Breast epithelium (tissue), 4 donors: Measurements from ENCODE around the gene CLIP2. TPM values are rescaled to one million over a fixed set of nuclear protein-coding genes. Genes with fewer than 3 reads are reported as not detected.
A peak's percentile ranks its signal among the peaks of the same experiment; 100 is the strongest.

Source experiments
- DNase-seq, 2 donors: peaks; one replicate each; pipeline ENCODE4 v3.0.0-alpha.2; 2019; ENCODE audit warnings: low spot score in 2 of 2
- H3K27ac ChIP-seq, 2 donors: fragments of 200-600 bp; sonication (generic) in 1 of 2; one replicate each; pipeline ENCODE4 v1.5.1; 2016 to 2019; ENCODE audit warnings: mild to moderate bottlenecking in 1 of 2
- H3K27me3 ChIP-seq, 2 donors: fragments of 200-600 bp; sonication (generic) in 1 of 2; one replicate each; pipeline versions ENCODE4 v1.5.1 to v1.6.0; 2017 to 2019; ENCODE audit warnings: control low read depth in 1 of 2, mild to moderate bottlenecking in 1 of 2
- H3K36me3 ChIP-seq: fragments of 200-600 bp; one replicate; pipeline ENCODE4 v1.5.1; 2019
- H3K4me1 ChIP-seq, 2 donors: fragments of 200-600 bp; sonication (generic); one replicate each; pipeline ENCODE4 v1.5.1; 2016 to 2019; ENCODE audit warnings: control low read depth in 1 of 2
- H3K4me3 ChIP-seq, 3 donors: fragments of 200-600 bp; sonication (generic); 1 replicate in 2 of 3; 2 replicates in 1 of 3; pipeline ENCODE4 v1.5.1; 2016 to 2019; ENCODE audit warnings: mild to moderate bottlenecking in 3 of 3, moderate library complexity in 2 of 3
- H3K9me3 ChIP-seq, 2 donors: fragments of 200-600 bp; sonication (generic) in 1 of 2; one replicate each; pipeline ENCODE4 v1.5.1; 2016 to 2019; ENCODE audit warnings: control low read depth in 1 of 2
- POLR2A ChIP-seq: fragments of 450-650 bp; IDR thresholded peaks from one replicate; pipeline ENCODE4 v1.6.1; 2016; ENCODE audit warnings: antibody characterized with exemption, mild to moderate bottlenecking, moderate library complexity
- POLR2AphosphoS5 ChIP-seq, 3 donors: sonication (generic); formaldehyde crosslinking; IDR thresholded peaks; one replicate each; pipeline ENCODE4 v1.6.1; 2017; ENCODE audit warnings: antibody characterized with exemption in 3 of 3
- intact Hi-C: fragments of 100-400 bp; cut with DNase I; formaldehyde crosslinking; loops from one replicate; pipeline ENCODE4 v1.15.1; 2023; ENCODE audit warnings: low total_unique reads
- total RNA-seq, 3 donors: library from RNA; depleted of rRNA; stranded (reverse); fragments of >200 nt; gene quantifications; one replicate each; pipeline ENCODE4 v1.1.0, GENCODE V29; 2016
- TF ChIP-seq, protein P1 (sequence below), 3 donors: fragments of 450-650 bp; IDR thresholded peaks; one replicate each; pipeline ENCODE4 v1.5.1; 2016 to 2017; ENCODE audit warnings: antibody characterized with exemption in 3 of 3, mild to moderate bottlenecking in 3 of 3, moderate library complexity in 3 of 3

Gene CLIP2
- total RNA-seq, 3 donors from 2014 or later = 7.3 to 20.3 (median 13.0) TPM

- Histone ChIP-seq H3K4me3 (no peak overlapping the region), H3K9me3 (no peaks in the 10 kb centered on the region), H3K4me1 (no peaks in the 10 kb centered on the region), H3K27ac (no peak overlapping the region), H3K27me3 (no peaks in the 10 kb centered on the region), H3K36me3 (no peaks in the 10 kb centered on the region)
- DNase-seq = no peak
- intact Hi-C loops = no loop called here
- no peak for TF ChIP-seq POLR2AphosphoS5 (IDR thresholded peaks at IDR 0.05)
- no peak for TF ChIP-seq POLR2A
Observed at GRCh38 chr7:74299401-74299800, 10.2 kb downstream of the CLIP2 start.

GRCh38 chr7:74300926-74301325, 11.7 kb downstream of the CLIP2 start:
- Histone ChIP-seq H3K36me3 (no peaks in the 10 kb centered on the region), H3K4me3 (no peak overlapping the region), H3K4me1 (no peaks in the 10 kb centered on the region), H3K27ac (no peak overlapping the region), H3K27me3 (no peaks in the 10 kb centered on the region), H3K9me3 (no peaks in the 10 kb centered on the region)
- DNase-seq = no peak
- TF ChIP-seq POLR2A (no peak), POLR2AphosphoS5 (IDR thresholded peaks at IDR 0.05) (no peak)
- TF ChIP-seq, protein P1, sequence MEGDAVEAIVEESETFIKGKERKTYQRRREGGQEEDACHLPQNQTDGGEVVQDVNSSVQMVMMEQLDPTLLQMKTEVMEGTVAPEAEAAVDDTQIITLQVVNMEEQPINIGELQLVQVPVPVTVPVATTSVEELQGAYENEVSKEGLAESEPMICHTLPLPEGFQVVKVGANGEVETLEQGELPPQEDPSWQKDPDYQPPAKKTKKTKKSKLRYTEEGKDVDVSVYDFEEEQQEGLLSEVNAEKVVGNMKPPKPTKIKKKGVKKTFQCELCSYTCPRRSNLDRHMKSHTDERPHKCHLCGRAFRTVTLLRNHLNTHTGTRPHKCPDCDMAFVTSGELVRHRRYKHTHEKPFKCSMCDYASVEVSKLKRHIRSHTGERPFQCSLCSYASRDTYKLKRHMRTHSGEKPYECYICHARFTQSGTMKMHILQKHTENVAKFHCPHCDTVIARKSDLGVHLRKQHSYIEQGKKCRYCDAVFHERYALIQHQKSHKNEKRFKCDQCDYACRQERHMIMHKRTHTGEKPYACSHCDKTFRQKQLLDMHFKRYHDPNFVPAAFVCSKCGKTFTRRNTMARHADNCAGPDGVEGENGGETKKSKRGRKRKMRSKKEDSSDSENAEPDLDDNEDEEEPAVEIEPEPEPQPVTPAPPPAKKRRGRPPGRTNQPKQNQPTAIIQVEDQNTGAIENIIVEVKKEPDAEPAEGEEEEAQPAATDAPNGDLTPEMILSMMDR (IDR thresholded peaks at IDR 0.05) = no peak
- intact Hi-C loops = no loop called here

DNA sequence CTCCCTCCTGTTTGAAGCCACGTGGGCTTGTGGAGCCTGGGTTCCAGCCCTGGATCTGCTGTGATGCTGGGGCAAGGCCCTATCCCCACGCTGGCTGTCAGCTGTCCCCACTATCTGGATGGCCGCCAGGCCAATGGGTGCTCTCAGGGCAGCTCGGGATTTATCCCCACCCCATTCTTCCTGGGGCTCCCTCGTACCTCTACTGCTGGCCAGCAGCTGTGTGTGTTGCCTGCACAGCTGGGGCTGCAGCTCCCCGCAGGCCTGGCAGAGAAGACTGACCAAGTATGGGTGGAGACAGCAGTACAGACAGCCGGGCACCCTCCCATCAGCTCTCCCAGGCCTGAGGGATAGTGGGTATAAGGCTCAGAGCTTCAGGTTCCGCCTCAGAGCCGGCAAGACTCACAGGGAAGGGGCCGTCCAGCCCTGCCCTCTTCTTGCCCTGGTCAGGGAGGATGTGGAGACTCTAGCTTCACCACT, 13.6 kb downstream of the CLIP2 start:
- Histone ChIP-seq H3K4me1 (peaks cover 6 to 13% of the 10 kb centered on the region in 2 donors), H3K9me3 (no peaks in the 10 kb centered on the region), H3K4me3 (no peak overlapping the region), H3K27me3 (no peaks in the 10 kb centered on the region), H3K36me3 (no peaks in the 10 kb centered on the region), H3K27ac (no peak overlapping the region)
- TF ChIP-seq POLR2AphosphoS5 (IDR thresholded peaks at IDR 0.05) = no peak
- TF ChIP-seq POLR2A = no peak
- TF ChIP-seq, protein P1 (IDR thresholded peaks at IDR 0.05) = no peak
- no peak for DNase-seq
- intact Hi-C loops = no loop called here

DNA sequence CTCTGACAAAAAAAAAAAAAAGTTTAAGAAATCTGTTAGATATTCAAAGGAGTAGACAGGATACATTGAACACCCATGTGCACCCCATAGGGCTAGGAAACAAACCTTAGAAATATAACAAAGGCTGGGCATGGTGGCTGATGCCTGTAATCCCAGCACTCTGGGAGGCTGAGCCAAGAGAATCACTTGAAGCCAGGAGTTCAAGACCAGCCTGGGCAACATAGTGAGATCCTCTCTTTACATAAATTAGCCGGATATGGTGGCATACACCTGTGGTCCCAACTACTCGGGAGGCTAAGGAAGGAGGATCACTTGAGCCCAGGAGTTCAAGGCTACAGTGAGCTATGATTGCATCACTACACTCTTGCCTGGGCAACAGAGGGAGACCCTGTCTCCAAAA, 15.3 kb downstream of the CLIP2 start:
- H3K36me3 ChIP-seq = no peaks in the 10 kb centered on the region
- intact Hi-C loops = no loop called here
- no peaks in the 10 kb centered on the region for H3K27me3 ChIP-seq
- TF ChIP-seq, protein P1 (IDR thresholded peaks at IDR 0.05) = no peak
- TF ChIP-seq POLR2AphosphoS5 (IDR thresholded peaks at IDR 0.05) = no peak
- no peak for TF ChIP-seq POLR2A
- no peak overlapping the region for H3K27ac ChIP-seq
- DNase-seq = no peak
- no peak overlapping the region for H3K4me3 ChIP-seq
- H3K9me3 ChIP-seq = no peaks in the 10 kb centered on the region
- H3K4me1 ChIP-seq = peaks cover 6 to 13% of the 10 kb centered on the region in 2 donors

DNA sequence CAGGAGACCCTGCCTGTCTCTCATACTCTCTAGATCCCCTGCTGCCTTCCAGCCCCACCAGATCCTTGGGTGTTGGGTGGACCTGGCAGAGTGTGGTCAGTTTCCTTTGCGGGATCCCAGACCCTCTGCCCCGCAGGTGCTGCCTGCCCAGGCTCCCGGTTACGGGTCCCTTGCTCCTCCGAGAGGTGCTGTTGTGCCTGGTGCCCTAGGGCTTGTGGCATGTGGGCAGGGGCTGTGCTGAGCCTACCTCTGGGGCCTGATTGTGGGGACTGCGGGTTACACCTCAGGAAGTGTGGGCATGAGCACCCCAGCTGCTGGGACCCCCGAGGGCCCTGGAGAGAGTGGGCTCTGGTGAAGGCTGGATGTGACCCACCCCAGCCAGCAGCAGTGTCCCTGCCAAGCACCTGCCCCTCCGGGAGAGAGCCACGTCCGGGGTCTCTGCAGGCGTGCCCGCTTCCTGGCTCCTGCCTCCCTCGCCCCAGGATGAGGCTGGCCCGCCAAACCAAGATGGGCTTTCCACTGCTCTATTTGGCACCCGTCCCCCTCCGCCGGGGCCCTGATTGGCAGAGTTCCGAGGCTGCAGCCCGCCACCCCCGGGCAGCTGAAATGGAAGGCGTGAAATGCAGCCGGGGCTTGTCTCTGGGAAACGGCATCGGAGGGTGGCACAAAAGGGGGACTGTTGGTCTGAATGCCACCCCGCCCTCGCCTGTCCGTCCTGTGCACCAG, 17.0 kb downstream of the CLIP2 start:
- Histone ChIP-seq H3K27ac (no peak overlapping the region), H3K4me1 (peaks cover 6 to 13% of the 10 kb centered on the region in 2 donors), H3K9me3 (no peaks in the 10 kb centered on the region), H3K27me3 (no peaks in the 10 kb centered on the region), H3K36me3 (no peaks in the 10 kb centered on the region), H3K4me3 (peak overlapping the region in 2 of 3 donors; percentile 35 to 52)
- no peak for TF ChIP-seq POLR2A
- TF ChIP-seq, protein P1 (IDR thresholded peaks at IDR 0.05) = no peak
- TF ChIP-seq POLR2AphosphoS5 (IDR thresholded peaks at IDR 0.05) = no peak
- intact Hi-C loops = no loop called here
- DNase-seq = no peak
